ENCODE data around the gene SCMH1.

SCMH1 gene

GRCh38 chr1:41246568-41246967 is 4.5 kb upstream of the SCMH1 start:
- no peak overlapping the region for H3K18ac ChIP-seq (ENCODE audit: low read length)
- no peaks in the 10 kb centered on the region for H3K27me3 ChIP-seq (ENCODE audit: insufficient read depth, low read length, poor library complexity)
- H3K79me1 ChIP-seq (ENCODE audit: low read length), result no peaks in the 10 kb centered on the region
- no peak overlapping the region for H3K4me3 ChIP-seq (ENCODE audit: low read length)
- DNase-seq, result no peak
- no peaks in the 10 kb centered on the region for H3K79me2 ChIP-seq (ENCODE audit: control insufficient read depth, insufficient read depth, low read length)
- no peaks in the 10 kb centered on the region for H3K36me3 ChIP-seq (ENCODE audit: control insufficient read depth, insufficient read depth, low read length)
- no peak overlapping the region for H2BK120ac ChIP-seq (ENCODE audit: low read depth, low read length)
- no peak overlapping the region for H2BK15ac ChIP-seq (replicated peaks; ENCODE audit: low read depth)
- no peak overlapping the region for H3K27ac ChIP-seq (ENCODE audit: low read depth, low read length)
- no peak overlapping the region for H4K8ac ChIP-seq (ENCODE audit: low read depth, low read length)
- no peak overlapping the region for H2BK5ac ChIP-seq (ENCODE audit: low read length)
- H3K4me2 ChIP-seq (ENCODE audit: low read length), result no peak overlapping the region
- WGBS (ENCODE audit: extremely low coverage, insufficient coverage, low lambda C conversion rate), result no CpG with 5 or more reads among the region's 1 CpG
- no peak overlapping the region for H3K56ac ChIP-seq (ENCODE audit: low read length)
- no peak overlapping the region for H4K5ac ChIP-seq (ENCODE audit: low read length)
- no peak overlapping the region for H3K23ac ChIP-seq (ENCODE audit: low read length)
- no peak overlapping the region for H3K4ac ChIP-seq (ENCODE audit: low read depth, low read length)
- H3K4me1 ChIP-seq (ENCODE audit: control insufficient read depth, low read depth, low read length), result peaks cover 3% of the 10 kb centered on the region
- H2AK5ac ChIP-seq (ENCODE audit: low read length), result no peak overlapping the region
- no peak overlapping the region for H3K9ac ChIP-seq (ENCODE audit: low read length)

GRCh38 chr1:41245659-41246058 is 3.6 kb upstream of the SCMH1 start:
- Histone ChIP-seq H3K4me2 (ENCODE audit: low read length) (no peak overlapping the region), H2BK5ac (ENCODE audit: low read length) (no peak overlapping the region), H3K18ac (ENCODE audit: low read length) (no peak overlapping the region), H4K8ac (ENCODE audit: low read depth, low read length) (no peak overlapping the region), H2AK5ac (ENCODE audit: low read length) (no peak overlapping the region), H3K79me2 (ENCODE audit: control insufficient read depth, insufficient read depth, low read length) (no peaks in the 10 kb centered on the region), H4K5ac (ENCODE audit: low read length) (no peak overlapping the region), H3K36me3 (ENCODE audit: control insufficient read depth, insufficient read depth, low read length) (no peaks in the 10 kb centered on the region), H2BK120ac (ENCODE audit: low read depth, low read length) (no peak overlapping the region), H3K4me1 (ENCODE audit: control insufficient read depth, low read depth, low read length) (peaks cover 3% of the 10 kb centered on the region), H3K79me1 (ENCODE audit: low read length) (no peaks in the 10 kb centered on the region), H3K4me3 (ENCODE audit: low read length) (no peak overlapping the region), H3K27me3 (ENCODE audit: insufficient read depth, low read length, poor library complexity) (no peaks in the 10 kb centered on the region), H2BK15ac (replicated peaks; ENCODE audit: low read depth) (no peak overlapping the region), H3K23ac (ENCODE audit: low read length) (no peak overlapping the region), H3K4ac (ENCODE audit: low read depth, low read length) (no peak overlapping the region), H3K9ac (ENCODE audit: low read length) (no peak overlapping the region), H3K56ac (ENCODE audit: low read length) (no peak overlapping the region), H3K27ac (ENCODE audit: low read depth, low read length) (no peak overlapping the region)
- no CpG with 5 or more reads among the region's 2 CpGs for WGBS (ENCODE audit: extremely low coverage, insufficient coverage, low lambda C conversion rate)
- no peak for DNase-seq

- H2AK5ac ChIP-seq (ENCODE audit: low read length), result no peak overlapping the region
- no CpG with 5 or more reads among the region's 3 CpGs for whole genome bisulfite sequencing (ENCODE audit: extremely low coverage, insufficient coverage, low lambda C conversion rate)
Observed at GRCh38 chr1:41243079-41243385, 926 bp upstream of the SCMH1 start.

GRCh38 chr1:41242342-41243078 is 404 bp upstream of the SCMH1 start:
- Histone ChIP-seq H4K5ac (ENCODE audit: low read length) (no peak overlapping the region), H4K8ac (ENCODE audit: low read depth, low read length) (no peak overlapping the region), H3K27ac (ENCODE audit: low read depth, low read length) (no peak overlapping the region), H3K4me1 (ENCODE audit: control insufficient read depth, low read depth, low read length) (peaks cover 5% of the 10 kb centered on the region), H3K4ac (ENCODE audit: low read depth, low read length) (peak overlapping the region; percentile 76), H3K4me2 (ENCODE audit: low read length) (peak overlapping the region; percentile 67), H2BK15ac (replicated peaks; ENCODE audit: low read depth) (no peak overlapping the region), H3K56ac (ENCODE audit: low read length) (peak overlapping the region; percentile 69), H2AK5ac (ENCODE audit: low read length) (no peak overlapping the region), H3K79me2 (ENCODE audit: control insufficient read depth, insufficient read depth, low read length) (no peaks in the 10 kb centered on the region), H3K23ac (ENCODE audit: low read length) (peak overlapping the region; percentile 2), H3K79me1 (ENCODE audit: low read length) (peaks cover 2% of the 10 kb centered on the region), H2BK5ac (ENCODE audit: low read length) (peak overlapping the region; percentile 30), H3K36me3 (ENCODE audit: control insufficient read depth, insufficient read depth, low read length) (no peaks in the 10 kb centered on the region), H3K9ac (ENCODE audit: low read length) (peak overlapping the region; percentile 68), H3K27me3 (ENCODE audit: insufficient read depth, low read length, poor library complexity) (peaks cover 3% of the 10 kb centered on the region), H2BK120ac (ENCODE audit: low read depth, low read length) (no peak overlapping the region), H3K4me3 (ENCODE audit: low read length) (peak overlapping the region; percentile 49), H3K18ac (ENCODE audit: low read length) (peak overlapping the region; percentile 82)
- DNase-seq, result peak; percentile 19
- WGBS (ENCODE audit: extremely low coverage, insufficient coverage, low lambda C conversion rate), result no CpG with 5 or more reads among the region's 51 CpGs

More at GRCh38 chr1:41243079-41243385, 926 bp upstream of the SCMH1 start:
- Histone ChIP-seq H3K79me1 (ENCODE audit: low read length) (peaks cover 2% of the 10 kb centered on the region), H3K9ac (ENCODE audit: low read length) (no peak overlapping the region), H3K23ac (ENCODE audit: low read length) (no peak overlapping the region), H2BK15ac (replicated peaks; ENCODE audit: low read depth) (no peak overlapping the region), H3K4ac (ENCODE audit: low read depth, low read length) (no peak overlapping the region), H3K56ac (ENCODE audit: low read length) (peak overlapping the region; percentile 69), H3K36me3 (ENCODE audit: control insufficient read depth, insufficient read depth, low read length) (no peaks in the 10 kb centered on the region), H3K4me1 (ENCODE audit: control insufficient read depth, low read depth, low read length) (peaks cover 5% of the 10 kb centered on the region), H3K18ac (ENCODE audit: low read length) (no peak overlapping the region), H2BK5ac (ENCODE audit: low read length) (no peak overlapping the region), H2BK120ac (ENCODE audit: low read depth, low read length) (no peak overlapping the region), H3K4me2 (ENCODE audit: low read length) (no peak overlapping the region), H3K27me3 (ENCODE audit: insufficient read depth, low read length, poor library complexity) (peaks cover 3% of the 10 kb centered on the region), H3K79me2 (ENCODE audit: control insufficient read depth, insufficient read depth, low read length) (no peaks in the 10 kb centered on the region), H4K5ac (ENCODE audit: low read length) (no peak overlapping the region), H4K8ac (ENCODE audit: low read depth, low read length) (no peak overlapping the region), H3K27ac (ENCODE audit: low read depth, low read length) (no peak overlapping the region), H3K4me3 (ENCODE audit: low read length) (no peak overlapping the region)
- DNase-seq, result no peak

GRCh38 chr1:41241354-41241748 is 755 bp downstream of the SCMH1 start:
- H3K4me1 ChIP-seq (ENCODE audit: control insufficient read depth, low read depth, low read length), result peaks cover 5% of the 10 kb centered on the region
- H3K79me1 ChIP-seq (ENCODE audit: low read length), result peaks cover 2% of the 10 kb centered on the region
- H2AK5ac ChIP-seq (ENCODE audit: low read length), result no peak overlapping the region
- H3K27ac ChIP-seq (ENCODE audit: low read depth, low read length), result no peak overlapping the region
- no peak overlapping the region for H2BK5ac ChIP-seq (ENCODE audit: low read length)
- no peak overlapping the region for H2BK15ac ChIP-seq (replicated peaks; ENCODE audit: low read depth)
- H3K27me3 ChIP-seq (ENCODE audit: insufficient read depth, low read length, poor library complexity), result peaks cover 3% of the 10 kb centered on the region
- peak overlapping the region; percentile 67 for H3K9ac ChIP-seq (ENCODE audit: low read length)
- H2BK120ac ChIP-seq (ENCODE audit: low read depth, low read length), result no peak overlapping the region
- no peaks in the 10 kb centered on the region for H3K36me3 ChIP-seq (ENCODE audit: control insufficient read depth, insufficient read depth, low read length)
- peak overlapping the region; percentile 43 for H3K4ac ChIP-seq (ENCODE audit: low read depth, low read length)
- no CpG with 5 or more reads among the region's 45 CpGs for WGBS (ENCODE audit: extremely low coverage, insufficient coverage, low lambda C conversion rate)
- peak overlapping the region; percentile 71 for H3K4me2 ChIP-seq (ENCODE audit: low read length)
- no peaks in the 10 kb centered on the region for H3K79me2 ChIP-seq (ENCODE audit: control insufficient read depth, insufficient read depth, low read length)
- no peak overlapping the region for H3K23ac ChIP-seq (ENCODE audit: low read length)
- no peak overlapping the region for H4K5ac ChIP-seq (ENCODE audit: low read length)
- H3K4me3 ChIP-seq (ENCODE audit: low read length), result peak overlapping the region; percentile 55
- H4K8ac ChIP-seq (ENCODE audit: low read depth, low read length), result peak overlapping the region; percentile 60
- DNase-seq, result peak; percentile 51
- peak overlapping the region; percentile 82 for H3K18ac ChIP-seq (ENCODE audit: low read length)
- H3K56ac ChIP-seq (ENCODE audit: low read length), result peak overlapping the region; percentile 94

All from mesendoderm (in vitro differentiated cells).